K562 (cell line): ENCODE data around the gene SLC25A21. TPM values are rescaled to one million over a fixed set of nuclear protein-coding genes. Genes with fewer than 3 reads are reported as not detected.

Source experiments
- BRD9 ChIP-seq: fragments of 450-650 bp; IDR thresholded peaks from 2 replicates; pipeline ENCODE4 v1.6.1; 2018; ENCODE audit warnings: low read depth; ENCODE audit not compliant: partially characterized antibody
- KDM2B ChIP-seq: fragments of 250-450 bp; sonication (Bioruptor Pico); IDR thresholded peaks from 2 replicates; pipeline ENCODE4 v1.8.0; 2021; ENCODE audit warnings: mild to moderate bottlenecking, moderate library complexity
- MCM3 ChIP-seq: fragments of 450-650 bp; IDR thresholded peaks from 2 replicates; pipeline ENCODE4 v1.6.1; 2016
- MXD1 ChIP-seq: fragments of 250-450 bp; sonication (Bioruptor Pico); IDR thresholded peaks from 2 replicates; pipeline ENCODE4 v1.8.0; 2021; ENCODE audit warnings: borderline replicate concordance, mild to moderate bottlenecking, moderate library complexity; ENCODE audit not compliant: poor library complexity, severe bottlenecking
- NR4A1 ChIP-seq, 2 experiments: fragments of 250-450 bp in 1 of 2; fragments of 450-650 bp in 1 of 2; sonication (Bioruptor Pico) in 1 of 2; IDR thresholded peaks; 2 replicates each; pipeline versions ENCODE4 v1.4.0 to v1.6.1; 2016 to 2020; ENCODE audit warnings: mild to moderate bottlenecking in 2 of 2, missing compliant biosample characterization in 1 of 2, missing genetic modification characterization in 1 of 2, moderate library complexity in 1 of 2
- PTBP1 ChIP-seq: fragments of 200-400 bp; formaldehyde crosslinking; IDR thresholded peaks from 2 replicates; pipeline ENCODE4 v1.6.1; 2017; ENCODE audit warnings: low read depth, low read length
- SRSF9 ChIP-seq: fragments of 200-400 bp; formaldehyde crosslinking; IDR thresholded peaks from 2 replicates; pipeline ENCODE4 v1.6.1; 2017; ENCODE audit warnings: low read depth, low read length, borderline replicate concordance
- ZBED1 ChIP-seq: IDR thresholded peaks from 2 replicates; pipeline ENCODE4 v1.6.1; 2014
- ZNF175 ChIP-seq: fragments of 200-800 bp; sonication (Bioruptor generic); IDR thresholded peaks from 2 replicates; pipeline ENCODE4 v1.6.1; 2016; ENCODE audit warnings: low read depth, mild to moderate bottlenecking, missing genetic modification characterization, missing compliant biosample characterization
- ZNF75A ChIP-seq: fragments of 450-650 bp; formaldehyde crosslinking; IDR thresholded peaks from 2 replicates; pipeline ENCODE4 v1.4.0; 2020; ENCODE audit warnings: mild to moderate bottlenecking
- ZNF785 ChIP-seq: fragments of 250-450 bp; sonication (Bioruptor Pico); IDR thresholded peaks from 2 replicates; pipeline ENCODE4 v1.4.0; 2020; ENCODE audit warnings: mild to moderate bottlenecking
- polyA plus RNA-seq, 8 experiments: library from polyadenylated mRNA; depleted of rRNA in 4 of 8; stranded (reverse) in 5 of 8; unstranded in 3 of 8; fragments of >200 nt; fragmentation: Nextera tagmentation in 2 of 8; fragmentation: Illumina TruSeq in 1 of 8; extraction: Ambion mirVana in 2 of 8; extraction: Trizol in 1 of 8; gene quantifications; 2 replicates each; pipeline versions ENCODE4 v1.2.1 to v1.2.3, GENCODE V29; 2011 to 2014; ENCODE audit warnings: inconsistent platforms in 1 of 8, missing spikeins in 1 of 8
- total RNA-seq, 7 experiments: library from RNA; depleted of rRNA in 6 of 7; stranded (reverse); fragments of >200 nt in 6 of 7; fragmentation: Illumina TruSeq in 2 of 7; extraction: Trizol in 2 of 7; gene quantifications; 2 replicates each; pipeline versions ENCODE4 v1.2.1 to v1.2.3, GENCODE V29; 2011 to 2021; ENCODE audit warnings: low replicate concordance in 1 of 7
- TF ChIP-seq, protein P1 (sequence below): fragments of 450-650 bp; IDR thresholded peaks from 2 replicates; pipeline ENCODE4 v1.6.1; 2016; ENCODE audit warnings: borderline replicate concordance
- TF ChIP-seq, protein P2 (sequence below): fragments of 250-450 bp; sonication (Bioruptor Pico); IDR thresholded peaks from 2 replicates; pipeline ENCODE4 v1.4.0; 2020; ENCODE audit warnings: mild to moderate bottlenecking
- TF ChIP-seq, protein P3 (sequence below): fragments of 450-650 bp; formaldehyde crosslinking; IDR thresholded peaks from 2 replicates; pipeline ENCODE4 v1.4.0; 2022; ENCODE audit warnings: missing genetic modification characterization
- TF ChIP-seq, protein P4 (sequence below): fragments of 450-650 bp; IDR thresholded peaks from 2 replicates; pipeline ENCODE4 v1.6.1; 2016; ENCODE audit warnings: low read depth, mild to moderate bottlenecking, moderate library complexity
- TF ChIP-seq, protein P5 (sequence below): IDR thresholded peaks from 2 replicates; pipeline ENCODE4 v1.6.1; 2011; ENCODE audit not compliant: insufficient read length; ENCODE audit errors: extremely low read depth

SLC25A21 gene
- total and polyA plus RNA-seq, 9 of the 15 experiments (the other 6 are each of a cell fraction or from before 2014, with no cell fraction given), result 15.2 to 46.7 (median 28.7) TPM

GRCh38 chr14:36976571-36977023 is 195.8 kb downstream of the SLC25A21 start (continued):
- TF ChIP-seq, protein P1, sequence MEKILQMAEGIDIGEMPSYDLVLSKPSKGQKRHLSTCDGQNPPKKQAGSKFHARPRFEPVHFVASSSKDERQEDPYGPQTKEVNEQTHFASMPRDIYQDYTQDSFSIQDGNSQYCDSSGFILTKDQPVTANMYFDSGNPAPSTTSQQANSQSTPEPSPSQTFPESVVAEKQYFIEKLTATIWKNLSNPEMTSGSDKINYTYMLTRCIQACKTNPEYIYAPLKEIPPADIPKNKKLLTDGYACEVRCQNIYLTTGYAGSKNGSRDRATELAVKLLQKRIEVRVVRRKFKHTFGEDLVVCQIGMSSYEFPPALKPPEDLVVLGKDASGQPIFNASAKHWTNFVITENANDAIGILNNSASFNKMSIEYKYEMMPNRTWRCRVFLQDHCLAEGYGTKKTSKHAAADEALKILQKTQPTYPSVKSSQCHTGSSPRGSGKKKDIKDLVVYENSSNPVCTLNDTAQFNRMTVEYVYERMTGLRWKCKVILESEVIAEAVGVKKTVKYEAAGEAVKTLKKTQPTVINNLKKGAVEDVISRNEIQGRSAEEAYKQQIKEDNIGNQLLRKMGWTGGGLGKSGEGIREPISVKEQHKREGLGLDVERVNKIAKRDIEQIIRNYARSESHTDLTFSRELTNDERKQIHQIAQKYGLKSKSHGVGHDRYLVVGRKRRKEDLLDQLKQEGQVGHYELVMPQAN, result no peak
- TF ChIP-seq MCM3 (no peak), ZBED1 (no peak), PTBP1 (no peak), ZNF75A (no peak), NR4A1 (CRISPR knock-in tag; IDR thresholded peaks at IDR 0.05) (no peak), NR4A1 (tag; IDR thresholded peaks at IDR 0.05) (no peak), MXD1 (CRISPR knock-in tag) (no peak), KDM2B (CRISPR knock-in tag) (no peak), BRD9 (peak; percentile 81), ZNF175 (CRISPR knock-in tag) (no peak), SRSF9 (no peak), ZNF785 (no peak)
- TF ChIP-seq, protein P2, sequence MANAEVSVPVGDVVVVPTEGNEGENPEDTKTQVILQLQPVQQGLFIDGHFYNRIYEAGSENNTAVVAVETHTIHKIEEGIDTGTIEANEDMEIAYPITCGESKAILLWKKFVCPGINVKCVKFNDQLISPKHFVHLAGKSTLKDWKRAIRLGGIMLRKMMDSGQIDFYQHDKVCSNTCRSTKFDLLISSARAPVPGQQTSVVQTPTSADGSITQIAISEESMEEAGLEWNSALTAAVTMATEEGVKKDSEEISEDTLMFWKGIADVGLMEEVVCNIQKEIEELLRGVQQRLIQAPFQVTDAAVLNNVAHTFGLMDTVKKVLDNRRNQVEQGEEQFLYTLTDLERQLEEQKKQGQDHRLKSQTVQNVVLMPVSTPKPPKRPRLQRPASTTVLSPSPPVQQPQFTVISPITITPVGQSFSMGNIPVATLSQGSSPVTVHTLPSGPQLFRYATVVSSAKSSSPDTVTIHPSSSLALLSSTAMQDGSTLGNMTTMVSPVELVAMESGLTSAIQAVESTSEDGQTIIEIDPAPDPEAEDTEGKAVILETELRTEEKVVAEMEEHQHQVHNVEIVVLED (CRISPR knock-in tag), result no peak
- TF ChIP-seq, protein P3, sequence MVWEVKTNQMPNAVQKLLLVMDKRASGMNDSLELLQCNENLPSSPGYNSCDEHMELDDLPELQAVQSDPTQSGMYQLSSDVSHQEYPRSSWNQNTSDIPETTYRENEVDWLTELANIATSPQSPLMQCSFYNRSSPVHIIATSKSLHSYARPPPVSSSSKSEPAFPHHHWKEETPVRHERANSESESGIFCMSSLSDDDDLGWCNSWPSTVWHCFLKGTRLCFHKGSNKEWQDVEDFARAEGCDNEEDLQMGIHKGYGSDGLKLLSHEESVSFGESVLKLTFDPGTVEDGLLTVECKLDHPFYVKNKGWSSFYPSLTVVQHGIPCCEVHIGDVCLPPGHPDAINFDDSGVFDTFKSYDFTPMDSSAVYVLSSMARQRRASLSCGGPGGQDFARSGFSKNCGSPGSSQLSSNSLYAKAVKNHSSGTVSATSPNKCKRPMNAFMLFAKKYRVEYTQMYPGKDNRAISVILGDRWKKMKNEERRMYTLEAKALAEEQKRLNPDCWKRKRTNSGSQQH (CRISPR knock-in tag), result no peak
- TF ChIP-seq, protein P4, sequence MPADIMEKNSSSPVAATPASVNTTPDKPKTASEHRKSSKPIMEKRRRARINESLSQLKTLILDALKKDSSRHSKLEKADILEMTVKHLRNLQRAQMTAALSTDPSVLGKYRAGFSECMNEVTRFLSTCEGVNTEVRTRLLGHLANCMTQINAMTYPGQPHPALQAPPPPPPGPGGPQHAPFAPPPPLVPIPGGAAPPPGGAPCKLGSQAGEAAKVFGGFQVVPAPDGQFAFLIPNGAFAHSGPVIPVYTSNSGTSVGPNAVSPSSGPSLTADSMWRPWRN, result no peak
- TF ChIP-seq, protein P5, sequence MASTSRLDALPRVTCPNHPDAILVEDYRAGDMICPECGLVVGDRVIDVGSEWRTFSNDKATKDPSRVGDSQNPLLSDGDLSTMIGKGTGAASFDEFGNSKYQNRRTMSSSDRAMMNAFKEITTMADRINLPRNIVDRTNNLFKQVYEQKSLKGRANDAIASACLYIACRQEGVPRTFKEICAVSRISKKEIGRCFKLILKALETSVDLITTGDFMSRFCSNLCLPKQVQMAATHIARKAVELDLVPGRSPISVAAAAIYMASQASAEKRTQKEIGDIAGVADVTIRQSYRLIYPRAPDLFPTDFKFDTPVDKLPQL, result no peak
